Epithelial cell of prostate (primary cell): ENCODE data around the gene NCAPD3.

Source experiments
- DNase-seq: peaks from one replicate; pipeline ENCODE4 v3.0.0-alpha.2; 2011; ENCODE audit warnings: low read depth, low spot score
- H3K27ac ChIP-seq: fragments of 450-650 bp; 2 replicates; pipeline ENCODE4 v1.5.1; 2017; ENCODE audit warnings: mild to moderate bottlenecking

NCAPD3 gene

DNA sequence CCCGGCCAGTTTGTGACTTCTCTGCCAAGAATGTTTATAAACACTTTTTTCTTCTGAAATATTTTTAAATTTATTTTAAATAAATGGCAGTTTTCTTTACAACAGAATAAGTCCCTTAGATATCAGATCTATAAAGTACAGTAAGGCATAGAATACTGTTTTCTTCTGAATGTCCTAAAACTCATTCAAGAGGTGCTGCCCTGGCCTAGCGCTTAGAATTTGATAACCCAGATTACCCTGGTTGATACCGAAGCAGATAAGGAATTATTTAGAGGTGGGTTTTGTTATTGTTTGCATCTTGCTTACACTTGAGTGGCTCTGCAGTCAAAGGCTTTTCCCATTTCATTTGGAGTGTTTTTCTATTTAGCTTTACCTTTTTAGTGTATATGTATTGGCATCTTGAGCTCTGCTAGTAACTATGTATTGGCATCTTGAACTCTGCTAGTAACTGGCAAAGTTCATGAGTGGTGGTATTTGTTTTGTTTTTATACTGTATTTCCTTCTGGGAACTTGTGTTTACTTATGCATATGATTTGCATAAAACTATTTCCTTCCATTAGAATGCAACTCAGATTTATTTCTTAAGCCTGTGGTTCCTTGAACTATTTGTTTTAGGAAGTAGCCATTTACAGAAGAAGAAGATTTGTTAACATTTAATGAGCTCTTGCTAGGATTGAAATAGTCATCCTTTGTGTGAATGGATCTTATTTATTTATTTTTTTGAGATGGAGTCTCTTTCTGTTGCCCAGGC lies 30.8 kb upstream of the NCAPD3 start:
- no peak overlapping the region for H3K27ac ChIP-seq
- no peak for DNase-seq

DNA sequence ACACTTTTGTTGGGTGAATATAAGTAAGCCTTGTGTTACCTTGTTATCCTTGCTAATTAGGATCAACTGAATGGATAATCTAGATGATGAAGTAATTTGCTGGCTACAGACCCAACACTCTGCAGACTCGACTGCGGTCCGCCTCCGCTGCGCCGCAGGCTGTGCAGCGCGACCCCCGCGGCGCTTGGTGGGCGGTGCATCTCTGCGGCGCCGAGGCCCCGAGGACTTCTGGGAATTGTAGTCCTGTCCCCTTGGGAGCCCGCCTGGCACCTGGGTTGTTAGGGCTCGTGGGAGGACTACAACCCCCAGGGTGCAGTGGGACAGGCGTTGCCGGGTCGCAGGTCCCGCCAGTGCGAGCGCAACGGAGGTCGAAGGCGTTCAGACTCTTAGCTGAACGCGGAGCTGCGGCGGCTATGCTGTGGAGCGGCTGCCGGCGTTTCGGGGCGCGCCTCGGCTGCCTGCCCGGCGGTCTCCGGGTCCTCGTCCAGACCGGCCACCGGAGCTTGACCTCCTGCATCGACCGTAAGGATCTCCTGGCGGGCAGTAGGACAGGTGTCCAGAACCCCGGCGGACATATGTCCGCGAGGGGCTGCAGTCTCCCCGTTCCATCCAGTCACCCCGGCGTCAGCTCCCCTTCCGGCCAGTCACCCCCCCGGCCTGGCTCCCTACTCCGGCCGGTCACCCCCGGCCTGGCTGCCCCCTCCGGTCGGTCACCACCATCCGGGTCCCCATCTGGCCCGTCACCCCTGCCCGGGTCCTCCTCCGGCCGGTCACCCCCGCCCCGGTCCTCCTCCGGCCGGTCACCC lies 29.6 kb upstream of the NCAPD3 start, which contains the start of the genes ACAD8 and THYN1:
Gene ACAD8 (plus strand): TSS at position 381 of the 806 bp plus-strand sequence. CDS start 33 bp downstream, at position 414.
Gene THYN1 (minus strand): TSS at position 165 of the 806 bp plus-strand sequence. CDS start 470 bp downstream, outside the sequence.
- H3K27ac ChIP-seq = no peak within 1 kb of the TSS
- DNase-seq = peak; percentile 74

DNA sequence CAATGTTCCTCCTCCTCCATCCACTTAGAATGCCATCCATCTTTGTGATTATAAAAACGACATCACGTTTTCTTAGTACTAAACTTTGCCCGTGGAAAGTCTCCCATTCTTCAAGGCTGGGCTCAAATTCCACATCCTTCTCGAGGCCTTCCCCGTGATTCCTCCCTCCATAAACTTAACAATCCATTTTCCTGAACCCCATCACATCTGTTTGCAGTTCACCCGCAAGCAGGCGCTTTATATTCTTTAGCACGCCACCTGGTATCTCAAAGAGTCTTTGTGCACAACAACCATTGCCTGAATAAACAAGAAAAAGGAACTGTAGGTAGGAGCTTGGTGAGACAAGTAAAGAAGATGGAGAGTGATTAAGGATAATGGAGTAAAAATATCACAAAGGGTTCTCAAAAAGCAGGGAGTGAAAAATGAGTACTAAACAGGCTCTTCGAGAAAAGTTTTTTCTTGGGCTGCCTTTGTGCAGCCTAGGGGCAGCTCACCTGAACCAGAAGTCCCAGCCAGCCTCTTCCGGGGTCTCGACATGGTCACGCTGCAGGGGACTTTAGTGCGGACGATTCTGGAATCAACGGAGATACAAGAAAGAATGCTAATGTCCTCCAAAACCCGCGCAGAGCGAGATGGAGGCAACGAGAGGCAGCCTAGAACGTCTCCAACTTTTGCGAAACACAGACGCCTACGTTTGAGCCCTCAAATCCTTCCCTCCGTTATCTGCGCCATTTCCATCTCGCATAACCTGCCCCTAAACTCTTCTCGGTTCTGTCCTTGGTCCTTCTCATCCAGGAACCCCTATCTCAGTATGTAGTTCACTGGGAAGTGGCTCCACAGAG lies 28.8 kb upstream of the NCAPD3 start:
- no peak for DNase-seq
- H3K27ac ChIP-seq = no peak overlapping the region

DNA sequence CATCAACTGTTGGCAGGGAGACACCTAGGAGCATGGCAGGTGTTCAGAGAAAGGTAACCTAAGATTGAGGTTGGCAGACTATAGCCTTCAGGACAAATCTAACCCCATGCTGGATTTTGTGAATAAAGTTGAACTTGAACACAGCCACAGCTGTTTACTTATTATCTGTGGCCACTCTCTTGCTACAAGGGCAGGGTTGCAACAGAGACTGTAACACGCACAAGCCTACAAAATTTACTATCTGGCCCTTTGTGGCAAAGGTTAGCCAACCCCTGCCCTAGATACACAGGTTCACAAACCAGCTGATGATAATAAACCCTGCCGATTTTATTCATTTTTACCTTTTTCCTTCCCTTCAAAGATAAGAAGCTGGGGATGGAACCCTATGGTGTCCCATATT lies 26.9 kb upstream of the NCAPD3 start:
- no peak for DNase-seq
- no peak overlapping the region for H3K27ac ChIP-seq

DNA sequence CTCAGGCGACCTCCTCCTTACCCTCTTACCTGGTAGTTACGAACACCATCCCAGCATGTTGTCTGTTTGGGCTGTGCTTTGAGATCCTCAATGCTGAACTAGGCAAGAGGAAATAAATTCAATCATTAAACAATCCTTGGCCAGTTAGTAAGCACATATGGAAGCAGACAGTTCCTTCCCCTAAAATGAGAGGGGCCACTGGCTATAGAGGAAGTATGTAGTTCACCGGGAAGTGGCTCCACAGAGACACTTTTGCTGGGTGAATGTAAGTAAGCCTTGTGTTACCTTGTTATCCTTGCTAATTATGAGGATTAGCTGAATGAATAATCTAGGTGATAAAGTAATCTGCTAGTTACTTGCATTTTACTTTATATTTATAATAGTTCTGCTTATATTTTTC lies 26.5 kb upstream of the NCAPD3 start:
- H3K27ac ChIP-seq = no peak overlapping the region
- DNase-seq = no peak

DNA sequence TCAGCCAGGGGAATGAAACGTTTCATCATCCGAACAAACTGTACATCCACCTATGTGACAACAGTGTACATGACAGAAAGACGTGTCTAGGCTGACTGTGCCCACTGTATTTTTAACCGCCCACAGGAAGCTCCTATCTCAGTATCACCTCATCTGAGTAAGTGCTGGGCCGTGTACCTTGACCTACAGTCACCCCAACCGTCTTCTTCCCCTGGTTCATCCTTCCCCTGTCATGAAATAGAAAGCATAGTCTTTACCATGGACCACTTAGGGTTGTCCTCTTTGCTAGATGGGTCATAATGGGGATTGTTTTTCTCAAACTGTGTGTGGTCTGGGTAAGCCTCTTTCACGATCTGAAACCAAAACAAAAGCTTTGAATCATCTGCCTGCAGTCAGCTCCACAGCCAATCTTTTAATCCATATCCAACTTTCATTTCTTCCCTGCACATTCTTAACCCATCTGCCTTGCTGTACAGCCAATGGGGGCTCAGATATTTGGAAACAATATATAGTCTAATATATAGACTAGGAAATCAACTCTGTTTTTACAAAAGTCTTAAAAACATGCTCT lies 25.2 kb upstream of the NCAPD3 start:
- no peak overlapping the region for H3K27ac ChIP-seq
- DNase-seq = no peak

DNA sequence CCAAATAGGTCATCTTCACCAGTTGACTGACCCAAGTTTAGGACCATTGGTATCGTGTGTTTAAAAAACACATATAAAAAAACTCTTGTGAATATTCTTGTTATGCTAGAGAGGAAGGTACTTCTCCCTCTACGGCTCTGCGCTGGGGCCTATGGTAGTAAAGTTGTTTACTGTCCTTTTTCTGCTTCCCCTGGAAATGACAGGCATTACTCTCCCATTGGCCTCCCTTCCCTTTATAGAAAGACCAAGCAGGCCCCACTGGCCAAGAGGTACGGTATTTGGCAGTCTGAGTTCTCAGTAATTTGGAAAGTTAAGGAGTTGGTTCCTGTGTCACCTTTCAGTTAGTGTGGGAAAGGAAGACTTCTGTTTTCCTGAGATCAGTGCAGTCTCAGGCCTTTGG lies 22.9 kb upstream of the NCAPD3 start:
- no peak for DNase-seq
- no peak overlapping the region for H3K27ac ChIP-seq

DNA sequence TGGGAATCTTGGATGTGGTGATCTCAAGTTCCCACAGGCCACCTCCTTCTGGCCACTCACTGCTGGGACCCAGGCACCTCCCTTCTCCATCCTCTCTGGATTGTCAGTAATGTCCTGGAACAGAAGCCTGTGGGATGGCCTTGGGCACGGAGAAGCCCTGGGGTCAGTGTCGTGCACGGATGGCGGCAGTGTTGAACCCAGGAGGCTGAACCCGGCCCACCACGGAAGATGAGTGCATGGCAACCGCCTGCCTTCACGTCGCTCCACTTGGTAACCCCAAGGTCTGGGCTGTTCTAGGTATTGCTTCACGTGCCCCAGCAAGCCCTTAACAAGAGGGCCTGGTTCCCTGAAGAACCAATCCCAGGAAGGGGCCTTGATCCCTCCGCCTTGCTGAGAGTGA lies 22.3 kb upstream of the NCAPD3 start:
- no peak overlapping the region for H3K27ac ChIP-seq
- DNase-seq = no peak

DNA sequence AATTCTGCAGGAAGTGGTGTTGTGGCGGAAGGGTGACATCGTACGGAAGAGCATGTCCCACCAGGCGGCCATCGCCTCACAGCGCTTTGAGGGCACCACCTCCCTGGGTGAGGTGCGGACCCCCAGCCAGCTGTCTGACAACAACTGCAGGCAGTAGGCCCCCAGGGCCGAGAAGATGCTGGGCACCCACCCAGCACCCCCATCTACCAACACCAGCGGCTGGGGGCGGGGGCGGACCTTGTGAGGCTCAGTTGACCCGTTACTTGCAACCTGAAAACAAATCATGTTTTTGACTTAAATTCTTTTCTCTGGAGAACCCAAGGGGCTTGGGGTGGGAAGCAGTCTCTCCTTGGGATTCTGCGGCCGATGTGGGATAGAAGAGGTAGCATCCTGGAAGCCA lies 21.7 kb upstream of the NCAPD3 start:
- H3K27ac ChIP-seq = no peak overlapping the region
- DNase-seq = no peak

DNA sequence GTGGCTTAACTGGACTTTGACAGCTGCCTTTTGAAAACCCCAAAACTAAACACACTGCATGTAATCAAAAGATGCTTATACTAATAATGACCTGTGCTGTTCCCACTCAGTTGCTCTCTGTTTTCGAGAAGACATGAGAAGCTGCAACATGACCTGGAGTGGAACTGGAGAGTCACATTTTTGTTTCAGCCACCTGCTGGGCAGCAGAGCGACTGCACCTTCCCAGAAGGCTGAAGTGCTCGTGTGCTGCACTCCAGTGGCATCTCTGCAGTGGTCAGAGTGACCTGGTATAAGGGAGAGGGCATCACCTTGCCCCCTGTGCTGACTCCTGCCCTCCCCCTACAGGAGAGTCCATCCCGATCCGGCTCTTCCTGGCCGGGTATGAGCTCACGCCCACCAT lies 20.8 kb upstream of the NCAPD3 start:
- no peak for DNase-seq
- H3K27ac ChIP-seq = no peak overlapping the region

DNA sequence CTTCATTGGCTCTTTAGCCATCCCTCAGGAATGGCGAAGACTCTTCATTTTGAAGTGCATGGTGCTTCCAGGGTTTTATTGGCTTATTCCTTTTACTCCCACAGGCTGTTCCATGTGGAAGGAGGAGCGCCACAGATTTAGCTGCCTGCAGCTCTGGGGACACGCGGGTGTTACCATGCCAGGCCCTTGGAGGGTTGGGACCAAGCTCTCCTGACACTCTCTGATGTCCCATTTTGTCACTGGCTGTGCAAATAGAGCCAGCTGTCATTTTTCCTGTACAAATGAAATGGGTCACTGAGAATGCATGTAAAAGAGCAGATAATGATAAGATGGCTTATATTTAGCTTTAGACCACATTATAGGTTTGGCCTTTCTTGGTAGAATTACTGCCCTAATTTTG lies 20.1 kb upstream of the NCAPD3 start:
- DNase-seq = no peak
- no peak overlapping the region for H3K27ac ChIP-seq

DNA sequence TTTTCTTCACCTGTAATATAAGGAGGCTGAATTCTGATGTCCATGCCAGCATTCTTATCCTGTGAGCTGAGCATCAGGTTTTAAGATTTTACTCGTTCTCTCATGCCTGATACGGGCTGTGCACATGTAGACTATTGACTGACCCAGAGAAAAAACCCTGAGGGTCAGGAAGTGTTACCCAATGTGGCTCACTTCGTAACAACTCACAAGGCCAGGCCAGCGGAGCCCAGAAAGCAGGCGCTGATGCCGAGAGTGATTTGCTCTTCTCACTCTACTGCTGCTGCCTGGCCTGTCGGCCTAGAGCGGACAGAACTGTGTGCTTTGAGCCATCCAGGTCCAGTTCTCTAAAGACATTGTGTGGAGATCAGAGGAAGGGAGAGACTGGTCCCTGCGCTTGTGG lies 18.6 kb upstream of the NCAPD3 start:
- no peak for DNase-seq
- no peak overlapping the region for H3K27ac ChIP-seq

DNA sequence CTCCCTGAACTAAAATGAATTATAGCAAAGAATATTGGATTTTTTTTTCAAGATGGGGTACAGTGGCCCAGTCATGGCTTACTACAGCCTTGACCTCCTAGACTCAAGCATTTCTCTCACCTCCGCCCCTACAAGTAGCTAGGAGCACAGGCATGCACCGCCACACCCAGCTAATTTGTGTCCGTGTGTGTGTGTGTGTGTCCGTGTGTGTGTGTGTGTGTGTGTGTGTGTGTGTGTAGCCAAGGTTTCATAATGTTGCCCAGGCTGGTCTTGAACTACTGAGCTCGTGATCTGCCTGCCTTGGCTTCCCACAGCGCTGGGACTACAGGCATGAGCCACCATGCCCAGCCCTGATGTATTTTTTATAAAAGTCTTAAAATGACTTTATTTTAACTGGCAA lies 16.8 kb upstream of the NCAPD3 start:
- H3K27ac ChIP-seq = no peak overlapping the region
- no peak for DNase-seq

DNA sequence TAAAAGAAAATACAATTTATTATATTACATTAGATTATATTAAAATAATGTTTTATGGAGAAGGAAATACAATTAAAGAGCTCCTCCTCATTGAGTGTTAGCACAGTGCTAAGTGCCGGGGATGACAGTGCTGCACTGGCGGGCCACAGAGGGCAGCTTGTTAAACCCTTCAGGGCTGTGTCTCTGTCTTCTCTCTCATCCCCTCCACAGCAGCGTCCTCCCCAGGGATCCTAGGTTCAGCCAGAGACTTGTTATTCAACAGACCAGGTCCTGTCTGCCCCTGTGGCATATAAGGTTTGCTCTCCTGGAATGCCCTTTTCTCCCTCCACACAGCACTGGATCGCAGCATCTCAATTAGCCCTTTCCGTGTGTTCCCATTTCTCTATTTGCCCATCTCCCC lies 15.2 kb upstream of the NCAPD3 start:
- no peak overlapping the region for H3K27ac ChIP-seq

DNA sequence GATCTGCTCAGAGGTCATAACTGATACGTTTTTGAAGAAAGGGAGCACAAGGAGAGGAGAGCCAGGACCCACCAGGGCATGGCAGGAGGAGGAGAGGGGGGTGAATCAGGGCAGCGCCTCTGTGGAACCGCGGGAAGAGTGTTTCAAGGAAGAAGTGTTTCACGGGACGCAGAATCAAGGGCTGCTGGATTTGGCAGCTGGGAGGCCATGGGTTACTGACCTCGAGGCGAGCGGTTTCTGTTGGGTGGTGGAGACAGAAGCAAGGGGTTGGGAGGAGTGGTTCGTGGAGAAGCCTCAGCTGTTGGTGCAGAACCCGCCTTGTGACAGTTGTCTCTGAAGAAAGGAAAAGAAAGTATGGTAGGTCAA lies 13.8 kb upstream of the NCAPD3 start:
- no peak overlapping the region for H3K27ac ChIP-seq
- no peak for DNase-seq

More for the DNA sequence above, 15.2 kb upstream of the NCAPD3 start:
- no peak for DNase-seq

DNA sequence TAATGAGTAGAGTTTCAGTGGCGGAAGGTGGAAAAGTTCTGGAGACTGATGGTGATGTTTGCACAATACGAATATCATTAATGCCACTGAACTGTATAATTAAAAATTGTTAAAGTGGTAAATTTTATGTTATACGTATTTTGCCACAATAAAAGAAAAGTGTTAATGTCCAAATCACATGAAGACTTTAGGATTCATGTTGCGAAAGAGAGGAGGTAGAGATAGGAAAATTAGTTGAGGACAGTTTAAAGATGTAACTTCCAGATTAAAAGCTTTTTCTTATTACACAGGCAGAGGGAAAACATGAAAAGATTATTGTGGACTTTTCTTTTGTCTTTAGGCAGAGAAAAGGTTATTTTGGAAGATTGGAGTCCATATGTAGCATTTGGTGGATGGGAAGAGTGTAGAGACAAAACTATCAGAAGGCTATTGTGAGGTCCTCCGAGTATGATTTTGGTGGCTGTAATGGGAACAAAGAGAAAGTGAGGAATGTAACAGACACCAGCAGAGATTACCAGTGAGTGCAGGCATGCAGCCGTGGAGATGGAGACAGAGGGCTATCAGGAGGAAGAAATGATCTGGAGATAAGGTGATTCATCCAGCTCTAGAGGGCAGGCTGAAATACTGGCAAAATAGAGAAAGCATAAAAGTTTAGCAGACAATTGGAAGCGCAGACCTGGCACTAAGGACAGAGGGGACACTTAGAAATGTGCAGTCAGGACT lies 13.2 kb upstream of the NCAPD3 start:
- H3K27ac ChIP-seq = no peak overlapping the region
- DNase-seq = no peak

DNA sequence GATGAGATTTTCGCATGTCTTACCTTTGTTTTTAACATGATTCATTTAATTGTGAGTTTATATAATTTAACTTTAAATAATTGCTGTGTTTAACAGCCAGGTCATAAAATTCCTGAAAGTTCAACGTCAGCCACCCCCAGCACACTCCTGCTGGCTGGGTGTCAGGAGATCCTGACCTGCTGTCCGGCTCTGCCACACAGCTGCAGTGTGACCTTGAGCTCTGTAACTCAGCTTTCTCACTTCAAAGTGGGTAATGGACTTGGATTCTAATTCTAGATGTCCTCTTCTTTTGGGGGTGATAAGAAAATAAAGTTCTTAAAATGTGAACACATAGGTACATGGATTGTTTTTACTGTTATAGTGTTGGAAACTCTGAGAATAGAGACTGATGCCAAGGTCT lies 11.6 kb upstream of the NCAPD3 start:
- no peak overlapping the region for H3K27ac ChIP-seq
- DNase-seq = no peak

DNA sequence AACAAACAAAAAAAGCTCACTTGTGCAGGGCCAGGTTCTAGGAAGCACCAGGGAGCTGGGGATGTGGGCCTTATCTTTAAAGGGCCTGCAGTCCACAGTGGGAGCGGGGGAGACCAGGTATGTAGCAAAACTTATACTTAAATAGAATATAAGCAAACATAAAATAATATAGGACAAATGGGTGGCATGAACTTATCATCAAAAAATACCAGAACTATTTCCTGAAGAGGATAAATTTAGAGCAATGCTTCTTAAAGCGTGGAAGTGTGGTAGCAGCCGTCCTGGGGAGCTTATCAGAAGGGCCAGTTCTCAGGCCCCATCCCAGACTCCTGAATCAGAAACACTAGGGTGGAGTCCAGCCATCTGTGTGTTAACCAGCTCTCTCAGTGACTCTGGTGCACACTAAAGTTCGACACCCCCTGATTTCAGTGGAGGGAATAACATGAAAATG lies 10.0 kb upstream of the NCAPD3 start:
- DNase-seq = no peak
- no peak overlapping the region for H3K27ac ChIP-seq

DNA sequence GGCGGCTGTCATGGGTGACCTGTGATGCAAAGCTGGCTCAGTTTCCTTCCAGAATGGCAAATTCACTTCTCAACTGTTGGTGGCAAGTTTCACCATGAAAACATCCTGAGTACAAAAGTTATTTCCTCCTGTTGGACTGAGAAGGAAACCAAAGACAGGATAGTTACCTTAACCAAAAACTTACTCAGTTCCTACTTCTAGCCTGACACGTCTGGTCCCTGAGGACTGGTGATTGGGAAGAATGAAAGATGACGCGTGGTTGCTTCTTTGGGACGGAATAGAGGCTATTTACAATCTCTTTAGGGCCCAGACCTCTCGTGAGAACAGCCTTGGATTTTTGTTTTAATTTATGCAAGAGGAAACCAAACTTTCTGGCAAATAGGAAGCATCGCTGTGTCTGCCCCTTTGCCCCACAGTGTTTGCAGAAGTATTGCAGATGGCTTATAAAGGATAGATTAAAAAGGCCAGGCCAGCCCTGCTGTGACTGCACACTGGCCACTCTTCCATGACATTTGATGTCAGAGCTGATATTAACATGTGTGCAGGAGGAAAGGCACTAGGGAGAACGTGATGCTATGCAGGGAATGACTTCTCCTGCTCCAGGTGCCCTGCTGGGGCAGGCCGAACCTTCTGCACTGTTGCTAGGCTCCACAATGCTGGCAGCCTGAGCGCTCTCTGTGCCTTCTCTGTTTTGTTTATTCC lies 8.3 kb upstream of the NCAPD3 start:
- H3K27ac ChIP-seq = no peak overlapping the region
- DNase-seq = no peak
